Chondrocyte (in vitro differentiated cells): ENCODE results near the gene CCDC91. TPM values are rescaled to one million over a fixed set of nuclear protein-coding genes. Genes with fewer than 3 reads are reported as not detected.

Source experiments
- DNase-seq: peaks from one replicate; pipeline ENCODE4 v3.0.0; 2021; ENCODE audit warnings: mixed read lengths, low spot score
- H3K27ac Mint-ChIP-seq: one replicate; pipeline ENCODE4 v1.8.0; 2021; ENCODE audit warnings: mild to moderate bottlenecking, moderate library complexity, mixed read lengths; ENCODE audit not compliant: unreplicated experiment
- H3K27me3 Mint-ChIP-seq: 2 replicates; pipeline ENCODE4 v1.8.0; 2021; ENCODE audit warnings: low read depth, mixed read lengths
- H3K36me3 Mint-ChIP-seq: 2 replicates; pipeline ENCODE4 v1.8.0; 2021; ENCODE audit warnings: low read depth, mixed read lengths
- H3K4me1 Mint-ChIP-seq: 2 replicates; pipeline ENCODE4 v1.8.0; 2021; ENCODE audit warnings: low read depth, mild to moderate bottlenecking, mixed read lengths
- H3K4me3 Mint-ChIP-seq: one replicate; pipeline ENCODE4 v1.8.0; 2021; ENCODE audit warnings: mild to moderate bottlenecking, moderate library complexity, mixed read lengths; ENCODE audit not compliant: unreplicated experiment
- H3K9me3 Mint-ChIP-seq: 2 replicates; pipeline ENCODE4 v1.8.0; 2021; ENCODE audit warnings: low read depth, mixed read lengths
- CTCF ChIP-seq: fragments of 200-600 bp; sonication (generic); IDR thresholded peaks from 2 replicates; pipeline ENCODE4 v1.5.0; 2021; ENCODE audit warnings: antibody characterized with exemption, mild to moderate bottlenecking, moderate library complexity
- total RNA-seq: library from RNA; stranded (reverse); gene quantifications from 3 replicates; pipeline ENCODE4 v1.2.1, GENCODE V29; 2021

CCDC91 gene
- total RNA-seq, 1 donor from 2014 or later, result 17.7 TPM

GRCh38 chr12:28212182-28212581 is 21.9 kb downstream of the CCDC91 start:
- H3K4me1 Mint-ChIP-seq, result no peaks in the 10 kb centered on the region
- peaks cover 6% of the 10 kb centered on the region for H3K36me3 Mint-ChIP-seq
- no peak for DNase-seq
- H3K4me3 Mint-ChIP-seq, result no peak overlapping the region
- no peak for TF ChIP-seq CTCF
- H3K27ac Mint-ChIP-seq, result no peak overlapping the region
- no peaks in the 10 kb centered on the region for H3K27me3 Mint-ChIP-seq
- H3K9me3 Mint-ChIP-seq, result peaks cover 9% of the 10 kb centered on the region

GRCh38 chr12:28215021-28215420 is 24.8 kb downstream of the CCDC91 start:
- DNase-seq, result no peak

GRCh38 chr12:28216016-28216415 is 25.8 kb downstream of the CCDC91 start:
- no peak for TF ChIP-seq CTCF
- no peak for DNase-seq
- no peak overlapping the region for H3K4me3 Mint-ChIP-seq
- H3K36me3 Mint-ChIP-seq, result no peaks in the 10 kb centered on the region
- peaks cover 12% of the 10 kb centered on the region for H3K9me3 Mint-ChIP-seq
- no peaks in the 10 kb centered on the region for H3K4me1 Mint-ChIP-seq
- no peak overlapping the region for H3K27ac Mint-ChIP-seq
- H3K27me3 Mint-ChIP-seq, result no peaks in the 10 kb centered on the region

More at GRCh38 chr12:28215021-28215420, 24.8 kb downstream of the CCDC91 start:
- H3K4me1 Mint-ChIP-seq, result no peaks in the 10 kb centered on the region
- H3K27ac Mint-ChIP-seq, result no peak overlapping the region
- peaks cover 13% of the 10 kb centered on the region for H3K9me3 Mint-ChIP-seq
- TF ChIP-seq CTCF, result no peak
- peaks cover 2% of the 10 kb centered on the region for H3K36me3 Mint-ChIP-seq
- no peak overlapping the region for H3K4me3 Mint-ChIP-seq
- no peaks in the 10 kb centered on the region for H3K27me3 Mint-ChIP-seq

- Mint-ChIP-seq H3K27me3 (no peaks in the 10 kb centered on the region), H3K4me3 (no peak overlapping the region), H3K4me1 (no peaks in the 10 kb centered on the region), H3K36me3 (no peaks in the 10 kb centered on the region), H3K9me3 (peaks cover 17% of the 10 kb centered on the region), H3K27ac (no peak overlapping the region)
- DNase-seq, result no peak
- TF ChIP-seq CTCF, result no peak
Observed at GRCh38 chr12:28217805-28218204, 27.5 kb downstream of the CCDC91 start.

GRCh38 chr12:28218875-28219274 is 28.6 kb downstream of the CCDC91 start:
- no peak for DNase-seq
- H3K9me3 Mint-ChIP-seq, result peaks cover 17% of the 10 kb centered on the region
- H3K4me1 Mint-ChIP-seq, result peaks cover 3% of the 10 kb centered on the region
- H3K27me3 Mint-ChIP-seq, result no peaks in the 10 kb centered on the region
- no peak overlapping the region for H3K27ac Mint-ChIP-seq
- TF ChIP-seq CTCF, result no peak
- no peaks in the 10 kb centered on the region for H3K36me3 Mint-ChIP-seq
- no peak overlapping the region for H3K4me3 Mint-ChIP-seq
